HG02588 (cell line): ENCODE measurements around the gene CHN1.

Experiments
- ATAC-seq: cut with Tn5 transposase; IDR thresholded peaks from one replicate; pipeline ENCODE4 v1.9.1; 2021; ENCODE audit warnings: mild to moderate bottlenecking, moderate library complexity; ENCODE audit not compliant: unreplicated experiment

Gene CHN1

GRCh38 chr2:174789001-174789400 is 216.2 kb downstream of the CHN1 start:
- ATAC-seq, result no peak

GRCh38 chr2:174788291-174788929 is 216.8 kb downstream of the CHN1 start:
- ATAC-seq, result no peak

GRCh38 chr2:174787487-174788205 is 217.5 kb downstream of the CHN1 start:
- no peak for ATAC-seq

- no peak for ATAC-seq
These were observed 219.0 kb downstream of the CHN1 start for GRCh38 chr2:174786066-174786725.

- ATAC-seq, result no peak
These were observed 219.7 kb downstream of the CHN1 start for GRCh38 chr2:174785481-174785880.

GRCh38 chr2:174784909-174785308 is 220.3 kb downstream of the CHN1 start:
- ATAC-seq, result no peak

GRCh38 chr2:174784316-174784715 is 220.9 kb downstream of the CHN1 start:
- no peak for ATAC-seq

GRCh38 chr2:174781996-174782395 is 223.2 kb downstream of the CHN1 start:
- no peak for ATAC-seq

GRCh38 chr2:174781298-174781697 is 223.9 kb downstream of the CHN1 start:
- no peak for ATAC-seq

GRCh38 chr2:174780856-174781255 is 224.3 kb downstream of the CHN1 start:
- no peak for ATAC-seq

GRCh38 chr2:174780191-174780840 is 224.9 kb downstream of the CHN1 start:
- no peak for ATAC-seq

- ATAC-seq, result no peak
These were observed 225.7 kb downstream of the CHN1 start for GRCh38 chr2:174779361-174779928.

GRCh38 chr2:174778085-174778981 is 226.8 kb downstream of the CHN1 start:
- ATAC-seq, result no peak

GRCh38 chr2:174777347-174778084 is 227.7 kb downstream of the CHN1 start:
- no peak for ATAC-seq

GRCh38 chr2:174776675-174777074 is 228.5 kb downstream of the CHN1 start:
- no peak for ATAC-seq

GRCh38 chr2:174776223-174776622 is 229.0 kb downstream of the CHN1 start:
- no peak for ATAC-seq

GRCh38 chr2:174775571-174775980 is 229.6 kb downstream of the CHN1 start:
- no peak for ATAC-seq

GRCh38 chr2:174774886-174775285 is 230.3 kb downstream of the CHN1 start:
- no peak for ATAC-seq

- no peak for ATAC-seq
These were observed 232.0 kb downstream of the CHN1 start for GRCh38 chr2:174773215-174773614.

- ATAC-seq, result no peak
These were observed 232.7 kb downstream of the CHN1 start for GRCh38 chr2:174772472-174772801.
